Measurements from ENCODE around the gene NHLRC3.
"Not testable (repeated sequence)": the region's sequence is repeated elsewhere in the genome, so short reads cannot be mapped to it uniquely, and the experiment has no call there.

The NHLRC3 gene

GRCh38 chr13:39037880-39038568 is at the start of gene NHLRC3, which contains the start of gene PROSER1:
Gene NHLRC3, plus strand, starts transcription at chr13:39038456. Its CDS starts 184 bp downstream, at chr13:39038640.
Gene PROSER1, minus strand, starts transcription at chr13:39038089. Its CDS starts 847 bp downstream, at chr13:39037242.
- TF ChIP-seq, protein P1, sequence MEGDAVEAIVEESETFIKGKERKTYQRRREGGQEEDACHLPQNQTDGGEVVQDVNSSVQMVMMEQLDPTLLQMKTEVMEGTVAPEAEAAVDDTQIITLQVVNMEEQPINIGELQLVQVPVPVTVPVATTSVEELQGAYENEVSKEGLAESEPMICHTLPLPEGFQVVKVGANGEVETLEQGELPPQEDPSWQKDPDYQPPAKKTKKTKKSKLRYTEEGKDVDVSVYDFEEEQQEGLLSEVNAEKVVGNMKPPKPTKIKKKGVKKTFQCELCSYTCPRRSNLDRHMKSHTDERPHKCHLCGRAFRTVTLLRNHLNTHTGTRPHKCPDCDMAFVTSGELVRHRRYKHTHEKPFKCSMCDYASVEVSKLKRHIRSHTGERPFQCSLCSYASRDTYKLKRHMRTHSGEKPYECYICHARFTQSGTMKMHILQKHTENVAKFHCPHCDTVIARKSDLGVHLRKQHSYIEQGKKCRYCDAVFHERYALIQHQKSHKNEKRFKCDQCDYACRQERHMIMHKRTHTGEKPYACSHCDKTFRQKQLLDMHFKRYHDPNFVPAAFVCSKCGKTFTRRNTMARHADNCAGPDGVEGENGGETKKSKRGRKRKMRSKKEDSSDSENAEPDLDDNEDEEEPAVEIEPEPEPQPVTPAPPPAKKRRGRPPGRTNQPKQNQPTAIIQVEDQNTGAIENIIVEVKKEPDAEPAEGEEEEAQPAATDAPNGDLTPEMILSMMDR (IDR thresholded peaks at IDR 0.05; ENCODE audit: insufficient read depth, low read depth, low read length, missing control alignments), result no peak
- peak within 1 kb of the TSS; percentile 95 for H3K4me3 ChIP-seq (ENCODE audit: low read length)
- peak; percentile 97 for DNase-seq (ENCODE audit: low read depth)

DNA sequence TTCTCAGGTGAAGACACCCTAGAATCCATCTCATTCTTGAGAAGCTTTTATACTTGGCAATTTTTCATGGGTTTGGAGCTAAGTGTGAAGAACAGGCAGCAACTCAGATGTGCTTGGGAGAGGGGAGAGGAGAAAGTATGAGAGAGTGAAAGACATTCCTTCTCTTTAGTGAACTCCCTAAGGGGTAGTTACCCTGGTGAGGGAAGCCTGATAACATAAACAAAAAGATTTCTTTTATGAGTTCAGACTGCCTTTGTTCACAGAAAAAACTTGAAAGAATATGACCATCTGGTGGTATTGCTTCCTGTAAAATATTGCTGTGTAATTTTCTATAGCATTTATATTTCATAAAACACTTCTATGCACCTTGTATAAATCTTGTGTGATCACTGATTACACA is 47.6 kb upstream of the NHLRC3 start, which contains the start of gene STOML3:
TSS of gene STOML3 (minus strand) at position 139 of the 400 bp plus-strand sequence. CDS start at position 29, 110 bp downstream.
- TF ChIP-seq, protein P1 (IDR thresholded peaks at IDR 0.05; ENCODE audit: insufficient read depth, low read depth, low read length, missing control alignments), result no peak
- no peak for DNase-seq (ENCODE audit: low read depth)
- no peak within 1 kb of the TSS for H3K4me3 ChIP-seq (ENCODE audit: low read length)

DNA sequence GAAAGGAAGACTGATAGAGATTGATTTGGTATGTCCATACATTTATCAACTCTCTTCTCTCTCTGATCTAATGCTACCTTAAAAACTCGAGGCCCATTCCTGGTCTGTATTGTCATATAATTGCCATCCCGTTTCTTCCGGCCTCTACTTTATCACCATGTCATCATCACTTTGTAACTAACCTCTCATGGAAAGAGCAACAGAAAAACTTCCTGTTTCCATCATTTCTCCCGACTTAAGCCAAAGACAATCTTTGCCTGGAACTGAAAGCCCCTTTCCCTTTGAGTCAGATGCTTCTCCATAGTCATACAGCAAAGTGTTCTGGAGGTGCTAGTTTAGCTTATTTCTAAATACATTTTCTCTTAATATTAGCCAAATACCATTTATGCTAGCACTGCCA is 44.9 kb upstream of the NHLRC3 start:
- no peak for DNase-seq (ENCODE audit: low read depth)
- TF ChIP-seq, protein P1 (IDR thresholded peaks at IDR 0.05; ENCODE audit: insufficient read depth, low read depth, low read length, missing control alignments), result no peak
- no peak overlapping the region for H3K4me3 ChIP-seq (ENCODE audit: low read length)

DNA sequence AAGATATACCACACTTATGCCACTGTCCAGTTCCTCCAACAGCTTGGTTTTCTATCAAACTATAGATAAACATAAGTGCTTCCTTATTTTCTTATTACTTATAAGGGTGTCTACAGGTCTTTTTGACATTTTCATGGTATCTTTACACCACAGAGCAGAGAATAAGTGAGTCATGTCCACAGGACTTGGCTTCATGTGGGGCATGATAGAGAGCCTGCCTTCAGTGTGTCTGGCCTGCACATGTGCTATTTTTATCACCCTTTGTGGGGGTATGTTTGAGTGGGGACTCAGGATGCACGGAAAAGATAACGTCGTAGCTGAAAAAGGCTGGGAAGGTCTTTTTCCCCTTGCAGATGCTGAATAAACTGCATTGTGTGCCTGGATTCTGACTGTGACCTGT is 39.5 kb upstream of the NHLRC3 start:
- TF ChIP-seq, protein P1 (IDR thresholded peaks at IDR 0.05; ENCODE audit: insufficient read depth, low read depth, low read length, missing control alignments), result no peak
- H3K4me3 ChIP-seq (ENCODE audit: low read length), result no peak overlapping the region
- no peak for DNase-seq (ENCODE audit: low read depth)

DNA sequence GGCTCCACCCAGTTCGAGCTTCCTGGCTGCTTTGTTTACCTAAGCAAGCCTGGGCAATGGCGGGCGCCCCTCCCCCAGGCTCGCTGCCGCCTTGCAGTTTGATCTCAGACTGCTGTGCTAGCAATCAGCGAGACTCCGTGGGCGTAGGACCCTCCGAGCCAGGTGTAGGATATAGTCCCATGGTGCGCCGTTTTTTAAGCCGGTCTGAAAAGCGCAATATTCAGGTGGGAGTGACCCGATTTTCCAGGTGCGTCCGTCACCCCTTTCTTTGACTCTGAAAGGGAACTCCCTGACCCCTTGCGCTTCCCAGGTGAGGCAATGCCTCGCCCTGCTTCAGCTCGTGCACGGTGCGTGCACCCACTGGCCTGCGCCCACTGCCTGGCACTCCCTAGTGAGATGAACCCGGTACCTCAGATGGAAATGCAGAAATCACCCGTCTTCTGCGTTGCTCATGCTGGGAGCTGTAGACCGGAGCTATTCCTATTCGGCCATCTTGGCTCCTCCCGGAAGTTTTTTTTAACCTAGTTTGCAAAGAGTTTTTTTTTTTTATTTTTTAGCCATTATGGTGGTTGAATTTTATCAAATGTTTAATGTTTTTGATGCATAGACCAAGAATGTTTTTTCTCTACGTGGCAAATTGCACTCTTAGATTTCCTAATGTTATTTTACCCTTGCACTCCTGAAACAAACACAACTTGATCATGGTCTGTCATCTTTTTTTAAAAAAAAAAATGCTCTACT is 31.7 kb upstream of the NHLRC3 start:
- not testable (repeated sequence) for H3K4me3 ChIP-seq (ENCODE audit: low read length); DNase-seq (ENCODE audit: low read depth)

GRCh38 chr13:39012608-39013007 is 25.6 kb upstream of the NHLRC3 start:
- TF ChIP-seq, protein P1 (IDR thresholded peaks at IDR 0.05; ENCODE audit: insufficient read depth, low read depth, low read length, missing control alignments), result peak; percentile 20
- H3K4me3 ChIP-seq (ENCODE audit: low read length), result no peak overlapping the region
- no peak for DNase-seq (ENCODE audit: low read depth)

DNA sequence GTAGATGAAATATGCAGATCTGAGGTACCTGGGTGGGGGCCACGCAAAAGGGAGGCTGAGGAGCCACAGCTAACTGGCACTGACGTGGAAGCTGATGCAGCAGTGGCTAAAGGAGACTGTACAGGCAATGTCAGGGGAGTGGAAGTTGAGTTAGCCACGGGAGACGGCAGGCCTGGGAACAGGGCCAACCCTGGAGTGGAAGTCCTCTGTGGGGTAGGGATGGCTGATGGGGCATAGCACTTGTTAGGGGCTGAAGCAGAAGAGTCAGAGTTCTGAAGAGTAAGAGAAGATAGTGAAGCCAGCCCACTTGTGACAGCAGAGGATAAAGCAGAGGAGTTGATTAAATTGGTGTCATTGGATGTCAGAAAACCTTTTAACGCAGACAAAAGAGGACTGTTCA is 24.8 kb upstream of the NHLRC3 start:
- TF ChIP-seq, protein P1 (IDR thresholded peaks at IDR 0.05; ENCODE audit: insufficient read depth, low read depth, low read length, missing control alignments), result no peak
- DNase-seq (ENCODE audit: low read depth), result no peak
- no peak overlapping the region for H3K4me3 ChIP-seq (ENCODE audit: low read length)

Data from epithelial cell of esophagus (primary cell).